ENCODE results near the gene SERINC5.

Gene SERINC5

DNA sequence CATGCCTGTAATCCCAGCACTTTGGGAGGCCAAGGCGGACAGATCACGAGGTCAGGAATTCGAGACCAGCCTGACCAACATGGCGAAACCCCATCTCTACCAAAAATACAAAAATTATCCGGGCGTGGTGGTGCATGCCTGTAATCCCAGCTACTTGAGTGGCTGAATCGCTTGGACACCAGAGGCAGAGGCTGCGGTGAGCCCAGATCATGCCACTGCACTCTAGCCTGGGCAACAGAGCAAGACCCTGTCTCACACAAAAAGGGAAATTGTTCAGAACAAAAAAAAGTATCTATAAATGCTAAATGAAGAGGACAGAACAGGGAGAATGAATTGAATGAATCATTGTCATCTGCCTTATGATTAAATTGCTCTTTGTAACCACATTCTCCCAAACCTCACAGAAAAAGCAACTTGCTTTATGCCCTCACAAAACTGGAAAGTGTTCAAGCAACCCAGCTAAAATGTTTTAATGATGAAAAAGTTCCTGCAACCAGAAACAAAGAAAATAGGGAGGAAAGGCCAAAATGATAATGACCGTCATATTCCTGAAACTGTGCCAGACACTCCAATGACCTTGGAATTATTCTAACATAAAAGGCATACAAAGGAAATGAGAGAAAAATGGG is 83.7 kb downstream of the SERINC5 start:
- H3K27ac ChIP-seq (replicated peaks), result no peak overlapping the region
- H3K4me3 ChIP-seq (replicated peaks; ENCODE audit: insufficient read depth, low read length), result no peak overlapping the region
- TF ChIP-seq, protein P1, sequence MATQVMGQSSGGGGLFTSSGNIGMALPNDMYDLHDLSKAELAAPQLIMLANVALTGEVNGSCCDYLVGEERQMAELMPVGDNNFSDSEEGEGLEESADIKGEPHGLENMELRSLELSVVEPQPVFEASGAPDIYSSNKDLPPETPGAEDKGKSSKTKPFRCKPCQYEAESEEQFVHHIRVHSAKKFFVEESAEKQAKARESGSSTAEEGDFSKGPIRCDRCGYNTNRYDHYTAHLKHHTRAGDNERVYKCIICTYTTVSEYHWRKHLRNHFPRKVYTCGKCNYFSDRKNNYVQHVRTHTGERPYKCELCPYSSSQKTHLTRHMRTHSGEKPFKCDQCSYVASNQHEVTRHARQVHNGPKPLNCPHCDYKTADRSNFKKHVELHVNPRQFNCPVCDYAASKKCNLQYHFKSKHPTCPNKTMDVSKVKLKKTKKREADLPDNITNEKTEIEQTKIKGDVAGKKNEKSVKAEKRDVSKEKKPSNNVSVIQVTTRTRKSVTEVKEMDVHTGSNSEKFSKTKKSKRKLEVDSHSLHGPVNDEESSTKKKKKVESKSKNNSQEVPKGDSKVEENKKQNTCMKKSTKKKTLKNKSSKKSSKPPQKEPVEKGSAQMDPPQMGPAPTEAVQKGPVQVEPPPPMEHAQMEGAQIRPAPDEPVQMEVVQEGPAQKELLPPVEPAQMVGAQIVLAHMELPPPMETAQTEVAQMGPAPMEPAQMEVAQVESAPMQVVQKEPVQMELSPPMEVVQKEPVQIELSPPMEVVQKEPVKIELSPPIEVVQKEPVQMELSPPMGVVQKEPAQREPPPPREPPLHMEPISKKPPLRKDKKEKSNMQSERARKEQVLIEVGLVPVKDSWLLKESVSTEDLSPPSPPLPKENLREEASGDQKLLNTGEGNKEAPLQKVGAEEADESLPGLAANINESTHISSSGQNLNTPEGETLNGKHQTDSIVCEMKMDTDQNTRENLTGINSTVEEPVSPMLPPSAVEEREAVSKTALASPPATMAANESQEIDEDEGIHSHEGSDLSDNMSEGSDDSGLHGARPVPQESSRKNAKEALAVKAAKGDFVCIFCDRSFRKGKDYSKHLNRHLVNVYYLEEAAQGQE (IDR thresholded peaks at IDR 0.05; ENCODE audit: insufficient replicate concordance, low read depth), result no peak
- TF ChIP-seq, protein P2, sequence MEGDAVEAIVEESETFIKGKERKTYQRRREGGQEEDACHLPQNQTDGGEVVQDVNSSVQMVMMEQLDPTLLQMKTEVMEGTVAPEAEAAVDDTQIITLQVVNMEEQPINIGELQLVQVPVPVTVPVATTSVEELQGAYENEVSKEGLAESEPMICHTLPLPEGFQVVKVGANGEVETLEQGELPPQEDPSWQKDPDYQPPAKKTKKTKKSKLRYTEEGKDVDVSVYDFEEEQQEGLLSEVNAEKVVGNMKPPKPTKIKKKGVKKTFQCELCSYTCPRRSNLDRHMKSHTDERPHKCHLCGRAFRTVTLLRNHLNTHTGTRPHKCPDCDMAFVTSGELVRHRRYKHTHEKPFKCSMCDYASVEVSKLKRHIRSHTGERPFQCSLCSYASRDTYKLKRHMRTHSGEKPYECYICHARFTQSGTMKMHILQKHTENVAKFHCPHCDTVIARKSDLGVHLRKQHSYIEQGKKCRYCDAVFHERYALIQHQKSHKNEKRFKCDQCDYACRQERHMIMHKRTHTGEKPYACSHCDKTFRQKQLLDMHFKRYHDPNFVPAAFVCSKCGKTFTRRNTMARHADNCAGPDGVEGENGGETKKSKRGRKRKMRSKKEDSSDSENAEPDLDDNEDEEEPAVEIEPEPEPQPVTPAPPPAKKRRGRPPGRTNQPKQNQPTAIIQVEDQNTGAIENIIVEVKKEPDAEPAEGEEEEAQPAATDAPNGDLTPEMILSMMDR (IDR thresholded peaks at IDR 0.05; ENCODE audit: insufficient read depth, low read length), result no peak
- TF ChIP-seq GABPA (IDR thresholded peaks at IDR 0.05; ENCODE audit: low read depth), result no peak
- no peak for TF ChIP-seq POLR2AphosphoS5 (IDR thresholded peaks at IDR 0.05; ENCODE audit: low read depth)
- TF ChIP-seq SPI1 (IDR thresholded peaks at IDR 0.05; ENCODE audit: borderline replicate concordance, low read depth), result no peak
- DNase-seq (ENCODE audit: low read depth in 1 of 2, low spot score in 1 of 2), result no peak
- H3K27me3 ChIP-seq (ENCODE audit: insufficient read depth, poor library complexity, severe bottlenecking), result no peaks in the 10 kb centered on the region

DNA sequence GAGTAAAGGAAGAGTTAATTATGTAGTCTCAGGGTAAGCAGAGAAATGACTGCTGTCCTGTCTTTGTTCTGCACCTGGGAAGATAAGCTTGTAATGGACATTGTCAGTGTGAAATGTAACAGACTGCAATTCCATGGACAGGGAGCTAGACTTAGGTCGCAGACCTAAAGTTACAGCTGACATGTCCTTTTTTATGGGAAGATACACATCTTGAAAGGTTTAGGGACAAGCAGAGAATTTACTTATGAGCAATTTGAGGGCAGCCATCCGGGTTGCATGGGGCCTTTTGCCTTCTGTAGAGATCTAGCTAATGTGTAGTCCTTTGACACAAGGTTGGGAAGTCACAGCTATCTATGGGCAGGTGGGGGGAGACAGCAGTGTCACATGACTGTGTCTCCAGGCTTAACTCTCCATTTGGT is 85.7 kb downstream of the SERINC5 start:
- H3K27me3 ChIP-seq (ENCODE audit: insufficient read depth, poor library complexity, severe bottlenecking), result no peaks in the 10 kb centered on the region
- TF ChIP-seq GABPA (IDR thresholded peaks at IDR 0.05; ENCODE audit: low read depth), result no peak
- no peak for TF ChIP-seq SPI1 (IDR thresholded peaks at IDR 0.05; ENCODE audit: borderline replicate concordance, low read depth)
- TF ChIP-seq POLR2AphosphoS5 (IDR thresholded peaks at IDR 0.05; ENCODE audit: low read depth), result no peak
- TF ChIP-seq, protein P1 (IDR thresholded peaks at IDR 0.05; ENCODE audit: insufficient replicate concordance, low read depth), result no peak
- TF ChIP-seq, protein P2 (IDR thresholded peaks at IDR 0.05; ENCODE audit: insufficient read depth, low read length), result no peak
- no peak overlapping the region for H3K27ac ChIP-seq (replicated peaks)
- no peak overlapping the region for H3K4me3 ChIP-seq (replicated peaks; ENCODE audit: insufficient read depth, low read length)
- no peak for DNase-seq (ENCODE audit: low read depth in 1 of 2, low spot score in 1 of 2)

DNA sequence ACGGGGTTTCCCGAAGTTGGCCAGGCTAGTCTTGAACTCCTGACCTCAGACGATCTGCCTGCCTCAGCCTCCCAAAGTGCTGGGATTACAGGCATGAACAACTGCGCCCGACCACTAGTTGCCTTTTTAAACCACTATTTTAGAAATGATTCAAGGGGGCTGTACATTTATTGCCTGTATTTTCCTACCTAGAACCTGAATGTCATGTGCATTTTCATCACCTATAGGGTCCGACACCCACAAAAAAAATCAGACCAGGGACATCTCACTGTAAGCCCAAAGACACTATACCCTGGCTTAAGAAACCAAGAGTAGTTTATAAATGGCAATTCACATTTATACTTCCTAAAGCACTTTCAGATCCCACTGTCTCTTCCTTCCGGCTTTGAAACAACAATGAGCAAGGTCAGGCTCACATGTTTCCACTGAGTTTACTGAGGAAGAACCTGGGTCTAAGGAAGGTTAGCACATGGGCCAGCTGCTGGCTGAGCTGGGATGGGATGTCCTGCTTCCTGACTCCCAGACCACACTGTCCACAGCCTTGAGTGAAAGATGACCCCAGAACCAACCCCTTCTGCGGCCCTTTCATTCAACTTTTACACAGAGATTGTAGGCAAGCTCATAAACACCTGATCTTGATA is 87.3 kb downstream of the SERINC5 start:
- Histone ChIP-seq H3K4me3 (replicated peaks; ENCODE audit: insufficient read depth, low read length) (no peak overlapping the region), H3K27me3 (ENCODE audit: insufficient read depth, poor library complexity, severe bottlenecking) (no peaks in the 10 kb centered on the region), H3K27ac (replicated peaks) (no peak overlapping the region)
- no peak for TF ChIP-seq POLR2AphosphoS5 (IDR thresholded peaks at IDR 0.05; ENCODE audit: low read depth)
- no peak for TF ChIP-seq SPI1 (IDR thresholded peaks at IDR 0.05; ENCODE audit: borderline replicate concordance, low read depth)
- TF ChIP-seq, protein P2 (IDR thresholded peaks at IDR 0.05; ENCODE audit: insufficient read depth, low read length), result no peak
- no peak for TF ChIP-seq GABPA (IDR thresholded peaks at IDR 0.05; ENCODE audit: low read depth)
- TF ChIP-seq, protein P1 (IDR thresholded peaks at IDR 0.05; ENCODE audit: insufficient replicate concordance, low read depth), result no peak
- DNase-seq (ENCODE audit: low read depth in 1 of 2, low spot score in 1 of 2), result no peak
